Measurements from ENCODE around the gene PPP6R3.

Gene PPP6R3

DNA sequence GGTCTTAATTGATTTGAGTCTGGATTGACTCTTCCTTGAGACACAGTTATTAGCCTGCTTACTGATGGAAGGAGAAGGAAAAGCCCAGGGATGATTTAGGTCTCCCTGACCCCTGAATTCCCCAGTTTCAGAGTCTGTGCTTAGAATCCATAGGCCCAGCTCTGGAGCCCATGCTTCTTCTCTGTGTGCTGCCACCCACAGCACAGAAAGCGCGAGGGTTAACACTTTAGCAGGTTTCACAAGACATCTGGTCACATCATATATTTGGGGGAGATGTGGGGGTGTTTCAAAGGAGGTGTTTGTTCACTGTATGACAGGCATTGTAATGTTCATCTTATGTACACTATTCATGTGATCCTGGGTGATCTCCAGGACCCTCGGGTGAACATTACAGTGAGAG lies 107.0 kb downstream of the PPP6R3 start:
- Histone ChIP-seq H3K79me2 (ENCODE audit: insufficient read depth, low read length) (peaks cover 5% of the 10 kb centered on the region; the same call in 1 of the 2 replicates), H3F3A (ENCODE audit: low read depth) (no peaks in the 10 kb centered on the region), H3K4me1 (ENCODE audit: insufficient read depth, low read length, poor library complexity, severe bottlenecking) (no peaks in the 10 kb centered on the region), H3K9me3 (ENCODE audit: insufficient read depth, low read depth, low read length) (no peaks in the 10 kb centered on the region), H3K4me2 (ENCODE audit: low read depth, low read length, poor library complexity, severe bottlenecking) (no peak overlapping the region), H4K20me1 (ENCODE audit: insufficient read depth, low read length, poor library complexity, severe bottlenecking) (peaks cover 12% of the 10 kb centered on the region), H3K9me2 (replicated peaks; ENCODE audit: low read depth, low read length) (no peaks in the 10 kb centered on the region), H3K9ac (ENCODE audit: low read depth, low read length, poor library complexity, severe bottlenecking) (no peak overlapping the region), H2AFZ (ENCODE audit: low read length) (no peak overlapping the region), H3K27me3 (ENCODE audit: insufficient read depth, low read length, poor library complexity, severe bottlenecking) (no peaks in the 10 kb centered on the region), H3K36me3 (ENCODE audit: insufficient read depth, low read length) (peaks cover 95% of the 10 kb centered on the region), H3K4me3 (ENCODE audit: low read length, poor library complexity, severe bottlenecking) (no peak overlapping the region)
- TF ChIP-seq, protein P1, sequence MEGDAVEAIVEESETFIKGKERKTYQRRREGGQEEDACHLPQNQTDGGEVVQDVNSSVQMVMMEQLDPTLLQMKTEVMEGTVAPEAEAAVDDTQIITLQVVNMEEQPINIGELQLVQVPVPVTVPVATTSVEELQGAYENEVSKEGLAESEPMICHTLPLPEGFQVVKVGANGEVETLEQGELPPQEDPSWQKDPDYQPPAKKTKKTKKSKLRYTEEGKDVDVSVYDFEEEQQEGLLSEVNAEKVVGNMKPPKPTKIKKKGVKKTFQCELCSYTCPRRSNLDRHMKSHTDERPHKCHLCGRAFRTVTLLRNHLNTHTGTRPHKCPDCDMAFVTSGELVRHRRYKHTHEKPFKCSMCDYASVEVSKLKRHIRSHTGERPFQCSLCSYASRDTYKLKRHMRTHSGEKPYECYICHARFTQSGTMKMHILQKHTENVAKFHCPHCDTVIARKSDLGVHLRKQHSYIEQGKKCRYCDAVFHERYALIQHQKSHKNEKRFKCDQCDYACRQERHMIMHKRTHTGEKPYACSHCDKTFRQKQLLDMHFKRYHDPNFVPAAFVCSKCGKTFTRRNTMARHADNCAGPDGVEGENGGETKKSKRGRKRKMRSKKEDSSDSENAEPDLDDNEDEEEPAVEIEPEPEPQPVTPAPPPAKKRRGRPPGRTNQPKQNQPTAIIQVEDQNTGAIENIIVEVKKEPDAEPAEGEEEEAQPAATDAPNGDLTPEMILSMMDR (conservative IDR thresholded peaks at IDR 0.05; ENCODE audit: low read length), result no peak
- TF ChIP-seq EZH2phosphoT487 (IDR thresholded peaks at IDR 0.05; ENCODE audit: borderline replicate concordance), result no peak

DNA sequence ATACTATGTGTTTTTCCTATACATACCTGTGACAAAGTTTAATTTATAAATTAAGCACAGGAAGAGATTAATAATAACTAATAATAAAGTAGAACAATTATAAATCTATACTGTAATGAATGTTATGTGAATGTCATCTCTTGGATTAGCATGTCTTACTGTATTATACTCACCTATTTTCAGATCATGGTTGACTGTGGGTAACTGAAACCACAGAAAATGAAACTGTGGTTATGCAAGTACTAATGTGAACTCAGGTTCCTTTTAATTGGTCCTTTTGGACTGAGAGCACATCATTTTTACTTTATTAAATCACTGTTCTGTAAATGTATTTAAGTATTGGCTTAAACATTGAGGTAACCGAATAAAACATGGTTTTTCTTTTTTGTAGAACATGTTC lies 108.8 kb downstream of the PPP6R3 start:
- H3K27me3 ChIP-seq (ENCODE audit: insufficient read depth, low read length, poor library complexity, severe bottlenecking), result no peaks in the 10 kb centered on the region
- H4K20me1 ChIP-seq (ENCODE audit: insufficient read depth, low read length, poor library complexity, severe bottlenecking), result peaks cover 8% of the 10 kb centered on the region
- no peak overlapping the region for H3K4me3 ChIP-seq (ENCODE audit: low read length, poor library complexity, severe bottlenecking)
- no peak overlapping the region for H3K4me2 ChIP-seq (ENCODE audit: low read depth, low read length, poor library complexity, severe bottlenecking)
- no peak overlapping the region for H3K9ac ChIP-seq (ENCODE audit: low read depth, low read length, poor library complexity, severe bottlenecking)
- no peaks in the 10 kb centered on the region for H3K4me1 ChIP-seq (ENCODE audit: insufficient read depth, low read length, poor library complexity, severe bottlenecking)
- peaks cover 91% of the 10 kb centered on the region for H3K36me3 ChIP-seq (ENCODE audit: insufficient read depth, low read length)
- H3K9me3 ChIP-seq (ENCODE audit: insufficient read depth, low read depth, low read length), result no peaks in the 10 kb centered on the region
- no peaks in the 10 kb centered on the region for H3K79me2 ChIP-seq (ENCODE audit: insufficient read depth, low read length)
- H3F3A ChIP-seq (ENCODE audit: low read depth), result no peaks in the 10 kb centered on the region
- H2AFZ ChIP-seq (ENCODE audit: low read length), result no peak overlapping the region
- no peak for TF ChIP-seq EZH2phosphoT487 (IDR thresholded peaks at IDR 0.05; ENCODE audit: borderline replicate concordance)
- TF ChIP-seq, protein P1 (conservative IDR thresholded peaks at IDR 0.05; ENCODE audit: low read length), result no peak
- H3K9me2 ChIP-seq (replicated peaks; ENCODE audit: low read depth, low read length), result no peaks in the 10 kb centered on the region

DNA sequence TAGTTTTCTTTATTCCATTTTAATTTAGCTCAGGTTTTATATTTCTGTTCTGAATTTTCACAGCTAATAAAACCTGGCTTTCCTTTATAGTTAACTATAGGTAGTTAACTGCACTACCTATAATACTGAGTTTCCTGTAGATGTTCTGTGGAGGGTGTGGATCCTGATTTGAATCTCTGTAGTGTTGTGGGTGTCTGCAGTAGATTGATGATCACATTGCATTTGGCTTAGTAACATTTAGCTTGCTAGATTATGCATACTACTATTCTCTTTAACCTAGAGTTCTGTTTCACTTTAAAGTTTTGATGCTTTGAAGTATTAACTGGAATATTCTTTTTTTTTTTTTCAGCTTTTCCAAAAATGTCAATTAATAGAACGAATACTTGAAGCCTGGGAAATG lies 110.1 kb downstream of the PPP6R3 start:
- H3K9me3 ChIP-seq (ENCODE audit: insufficient read depth, low read depth, low read length), result no peaks in the 10 kb centered on the region
- H3K79me2 ChIP-seq (ENCODE audit: insufficient read depth, low read length), result no peaks in the 10 kb centered on the region
- peaks cover 8% of the 10 kb centered on the region for H4K20me1 ChIP-seq (ENCODE audit: insufficient read depth, low read length, poor library complexity, severe bottlenecking)
- no peak overlapping the region for H2AFZ ChIP-seq (ENCODE audit: low read length)
- no peaks in the 10 kb centered on the region for H3F3A ChIP-seq (ENCODE audit: low read depth)
- no peaks in the 10 kb centered on the region for H3K4me1 ChIP-seq (ENCODE audit: insufficient read depth, low read length, poor library complexity, severe bottlenecking)
- no peak for TF ChIP-seq EZH2phosphoT487 (IDR thresholded peaks at IDR 0.05; ENCODE audit: borderline replicate concordance)
- TF ChIP-seq, protein P1 (conservative IDR thresholded peaks at IDR 0.05; ENCODE audit: low read length), result no peak
- H3K9ac ChIP-seq (ENCODE audit: low read depth, low read length, poor library complexity, severe bottlenecking), result no peak overlapping the region
- H3K27me3 ChIP-seq (ENCODE audit: insufficient read depth, low read length, poor library complexity, severe bottlenecking), result no peaks in the 10 kb centered on the region
- H3K9me2 ChIP-seq (replicated peaks; ENCODE audit: low read depth, low read length), result no peaks in the 10 kb centered on the region
- H3K36me3 ChIP-seq (ENCODE audit: insufficient read depth, low read length), result peaks cover 91% of the 10 kb centered on the region
- no peak overlapping the region for H3K4me3 ChIP-seq (ENCODE audit: low read length, poor library complexity, severe bottlenecking)
- no peak overlapping the region for H3K4me2 ChIP-seq (ENCODE audit: low read depth, low read length, poor library complexity, severe bottlenecking)

Data from Loucy (cell line).